ENCODE results near the gene ELP4.

ELP4 gene

DNA sequence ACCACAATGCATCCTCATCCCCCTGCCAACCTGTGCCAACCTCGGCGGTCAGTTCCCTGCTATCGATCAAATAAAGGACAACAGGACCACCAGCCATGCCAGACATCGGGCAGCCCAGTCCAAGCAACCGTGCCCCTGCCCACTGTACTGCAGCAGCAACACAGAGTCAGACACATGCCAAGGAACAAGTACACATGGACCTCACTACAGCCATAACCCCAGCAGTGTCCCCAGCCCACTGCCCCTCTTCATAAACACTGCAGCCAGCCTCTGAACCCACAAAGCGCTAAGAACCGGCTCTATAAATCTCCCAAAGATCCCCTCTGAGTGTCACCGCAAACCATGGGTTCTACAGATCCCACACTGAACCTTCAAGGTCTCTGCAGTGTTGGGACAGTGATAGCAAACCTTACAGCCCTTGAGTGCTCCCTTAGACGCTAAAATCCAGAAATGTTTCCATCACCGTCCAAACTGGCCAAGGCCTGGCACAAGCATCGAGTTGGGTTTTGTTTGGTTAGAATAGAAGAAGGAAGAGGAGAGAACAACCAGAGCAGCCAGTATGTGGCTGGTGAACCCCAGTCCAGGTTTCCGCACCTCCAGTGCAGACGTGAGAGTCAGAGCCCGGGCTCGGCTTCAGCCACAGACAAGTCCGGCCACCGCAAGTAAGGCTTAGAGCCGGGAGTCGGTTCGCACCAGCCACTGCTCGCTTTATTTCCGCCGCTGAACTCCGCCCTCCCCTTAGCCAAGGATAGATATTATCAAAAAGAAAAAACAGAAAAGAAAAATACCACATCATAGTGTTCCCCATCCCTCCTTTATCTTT, 293.6 kb downstream of the ELP4 start:
- H3K4me3 ChIP-seq (ENCODE audit: low read length, poor library complexity, severe bottlenecking) = peak overlapping the region; percentile 45
- no peaks in the 10 kb centered on the region for H3K27me3 ChIP-seq (ENCODE audit: insufficient read depth, low read length, poor library complexity, severe bottlenecking)
- peak overlapping the region; percentile 67 for H2AFZ ChIP-seq (ENCODE audit: low read length)
- H3K9ac ChIP-seq (ENCODE audit: low read depth, low read length, poor library complexity, severe bottlenecking) = no peak overlapping the region
- H3K4me1 ChIP-seq (ENCODE audit: insufficient read depth, low read length, poor library complexity, severe bottlenecking) = no peaks in the 10 kb centered on the region
- no peaks in the 10 kb centered on the region for H3K79me2 ChIP-seq (ENCODE audit: insufficient read depth, low read length)
- no peaks in the 10 kb centered on the region for H4K20me1 ChIP-seq (ENCODE audit: insufficient read depth, low read length, poor library complexity, severe bottlenecking)
- H3K4me2 ChIP-seq (ENCODE audit: low read depth, low read length, poor library complexity, severe bottlenecking) = peak overlapping the region; percentile 52
- no peak for TF ChIP-seq EZH2phosphoT487 (IDR thresholded peaks at IDR 0.05; ENCODE audit: borderline replicate concordance)
- TF ChIP-seq, protein P1, sequence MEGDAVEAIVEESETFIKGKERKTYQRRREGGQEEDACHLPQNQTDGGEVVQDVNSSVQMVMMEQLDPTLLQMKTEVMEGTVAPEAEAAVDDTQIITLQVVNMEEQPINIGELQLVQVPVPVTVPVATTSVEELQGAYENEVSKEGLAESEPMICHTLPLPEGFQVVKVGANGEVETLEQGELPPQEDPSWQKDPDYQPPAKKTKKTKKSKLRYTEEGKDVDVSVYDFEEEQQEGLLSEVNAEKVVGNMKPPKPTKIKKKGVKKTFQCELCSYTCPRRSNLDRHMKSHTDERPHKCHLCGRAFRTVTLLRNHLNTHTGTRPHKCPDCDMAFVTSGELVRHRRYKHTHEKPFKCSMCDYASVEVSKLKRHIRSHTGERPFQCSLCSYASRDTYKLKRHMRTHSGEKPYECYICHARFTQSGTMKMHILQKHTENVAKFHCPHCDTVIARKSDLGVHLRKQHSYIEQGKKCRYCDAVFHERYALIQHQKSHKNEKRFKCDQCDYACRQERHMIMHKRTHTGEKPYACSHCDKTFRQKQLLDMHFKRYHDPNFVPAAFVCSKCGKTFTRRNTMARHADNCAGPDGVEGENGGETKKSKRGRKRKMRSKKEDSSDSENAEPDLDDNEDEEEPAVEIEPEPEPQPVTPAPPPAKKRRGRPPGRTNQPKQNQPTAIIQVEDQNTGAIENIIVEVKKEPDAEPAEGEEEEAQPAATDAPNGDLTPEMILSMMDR (conservative IDR thresholded peaks at IDR 0.05; ENCODE audit: low read length) = no peak
- H3K9me2 ChIP-seq (replicated peaks; ENCODE audit: low read depth, low read length) = no peaks in the 10 kb centered on the region
- H3K36me3 ChIP-seq (ENCODE audit: insufficient read depth, low read length) = no peaks in the 10 kb centered on the region
- H3F3A ChIP-seq (ENCODE audit: low read depth) = no peaks in the 10 kb centered on the region
- no peaks in the 10 kb centered on the region for H3K9me3 ChIP-seq (ENCODE audit: insufficient read depth, low read depth, low read length)

DNA sequence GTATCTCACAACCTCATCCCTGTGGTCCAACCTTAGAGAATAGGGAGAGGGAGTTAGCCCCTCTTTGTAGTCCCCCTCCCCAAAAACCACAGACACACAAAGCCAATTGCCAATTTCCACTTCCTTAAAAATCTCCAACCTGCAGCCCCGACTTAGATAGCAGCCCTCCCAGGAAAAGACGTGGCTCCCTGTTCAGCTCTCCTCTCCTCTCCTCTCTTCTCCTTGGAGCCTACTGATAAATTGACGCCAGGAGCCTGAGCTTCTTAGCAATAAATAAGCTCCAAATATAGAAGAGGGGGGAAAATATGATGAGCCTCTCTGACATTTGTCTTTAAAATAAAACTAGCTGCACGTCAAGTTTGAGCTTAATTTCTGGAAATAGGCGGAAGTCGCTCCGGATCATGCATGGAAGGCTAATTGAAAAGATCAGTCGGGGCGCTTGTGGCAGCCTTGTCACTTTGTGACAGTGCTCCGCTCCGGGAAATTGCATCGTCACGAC, 294.3 kb downstream of the ELP4 start:
- Histone ChIP-seq H3K4me2 (ENCODE audit: low read depth, low read length, poor library complexity, severe bottlenecking) (peak overlapping the region; percentile 52), H3K4me3 (ENCODE audit: low read length, poor library complexity, severe bottlenecking) (peak overlapping the region; percentile 45), H2AFZ (ENCODE audit: low read length) (peak overlapping the region; percentile 67), H3K36me3 (ENCODE audit: insufficient read depth, low read length) (no peaks in the 10 kb centered on the region), H3K27me3 (ENCODE audit: insufficient read depth, low read length, poor library complexity, severe bottlenecking) (no peaks in the 10 kb centered on the region), H3K79me2 (ENCODE audit: insufficient read depth, low read length) (no peaks in the 10 kb centered on the region), H4K20me1 (ENCODE audit: insufficient read depth, low read length, poor library complexity, severe bottlenecking) (no peaks in the 10 kb centered on the region), H3K9me3 (ENCODE audit: insufficient read depth, low read depth, low read length) (no peaks in the 10 kb centered on the region), H3K4me1 (ENCODE audit: insufficient read depth, low read length, poor library complexity, severe bottlenecking) (no peaks in the 10 kb centered on the region), H3F3A (ENCODE audit: low read depth) (no peaks in the 10 kb centered on the region), H3K9ac (ENCODE audit: low read depth, low read length, poor library complexity, severe bottlenecking) (no peak overlapping the region), H3K9me2 (replicated peaks; ENCODE audit: low read depth, low read length) (no peaks in the 10 kb centered on the region)
- TF ChIP-seq, protein P1 (conservative IDR thresholded peaks at IDR 0.05; ENCODE audit: low read length) = no peak
- no peak for TF ChIP-seq EZH2phosphoT487 (IDR thresholded peaks at IDR 0.05; ENCODE audit: borderline replicate concordance)

DNA sequence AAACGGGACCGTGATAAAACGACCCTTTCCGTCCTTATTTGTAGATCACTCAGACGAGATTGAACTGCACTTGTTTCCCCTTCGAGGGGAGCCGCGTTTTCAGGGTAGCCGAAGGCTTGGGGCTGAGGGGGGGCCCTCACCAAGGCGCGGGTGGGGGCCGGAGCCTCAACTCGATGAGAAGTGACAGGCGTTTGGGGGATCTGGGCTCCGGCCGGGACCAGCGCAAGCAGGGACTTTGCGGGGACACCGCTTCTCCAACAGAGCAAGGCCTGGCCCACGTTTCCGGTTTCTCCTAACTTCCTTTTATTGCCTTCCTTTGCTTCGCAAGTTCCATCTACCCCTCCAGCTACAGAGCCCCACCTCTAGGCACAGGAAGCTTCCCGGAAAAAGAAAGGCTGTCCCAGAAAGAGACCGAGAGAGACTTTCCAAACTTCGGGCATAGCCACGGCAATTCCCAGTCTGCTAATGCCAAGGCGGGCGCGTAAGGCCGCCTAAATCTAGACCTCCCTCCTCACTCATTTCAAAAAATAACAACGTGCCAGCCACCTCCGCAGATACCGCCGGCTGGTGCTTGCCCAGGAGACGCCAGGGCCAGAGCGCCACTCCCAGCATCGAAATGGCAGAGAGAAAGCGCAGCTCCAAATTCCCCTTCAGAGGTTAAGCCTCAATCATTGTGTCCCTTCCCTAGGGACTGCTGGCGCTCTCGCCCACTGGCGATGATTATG, 294.9 kb downstream of the ELP4 start:
- Histone ChIP-seq H3F3A (ENCODE audit: low read depth) (no peaks in the 10 kb centered on the region), H4K20me1 (ENCODE audit: insufficient read depth, low read length, poor library complexity, severe bottlenecking) (no peaks in the 10 kb centered on the region), H3K4me1 (ENCODE audit: insufficient read depth, low read length, poor library complexity, severe bottlenecking) (no peaks in the 10 kb centered on the region), H3K36me3 (ENCODE audit: insufficient read depth, low read length) (no peaks in the 10 kb centered on the region), H3K27me3 (ENCODE audit: insufficient read depth, low read length, poor library complexity, severe bottlenecking) (no peaks in the 10 kb centered on the region), H3K79me2 (ENCODE audit: insufficient read depth, low read length) (no peaks in the 10 kb centered on the region), H3K9ac (ENCODE audit: low read depth, low read length, poor library complexity, severe bottlenecking) (no peak overlapping the region), H3K9me3 (ENCODE audit: insufficient read depth, low read depth, low read length) (no peaks in the 10 kb centered on the region), H2AFZ (ENCODE audit: low read length) (no peak overlapping the region), H3K9me2 (replicated peaks; ENCODE audit: low read depth, low read length) (no peaks in the 10 kb centered on the region), H3K4me2 (ENCODE audit: low read depth, low read length, poor library complexity, severe bottlenecking) (no peak overlapping the region), H3K4me3 (ENCODE audit: low read length, poor library complexity, severe bottlenecking) (no peak overlapping the region)
- TF ChIP-seq, protein P1 (conservative IDR thresholded peaks at IDR 0.05; ENCODE audit: low read length) = no peak
- no peak for TF ChIP-seq EZH2phosphoT487 (IDR thresholded peaks at IDR 0.05; ENCODE audit: borderline replicate concordance)
